ENCODE data around the gene UBA7. TPM values are rescaled to one million over a fixed set of nuclear protein-coding genes. Genes with fewer than 3 reads are reported as not detected.

UBA7 gene, protein sequence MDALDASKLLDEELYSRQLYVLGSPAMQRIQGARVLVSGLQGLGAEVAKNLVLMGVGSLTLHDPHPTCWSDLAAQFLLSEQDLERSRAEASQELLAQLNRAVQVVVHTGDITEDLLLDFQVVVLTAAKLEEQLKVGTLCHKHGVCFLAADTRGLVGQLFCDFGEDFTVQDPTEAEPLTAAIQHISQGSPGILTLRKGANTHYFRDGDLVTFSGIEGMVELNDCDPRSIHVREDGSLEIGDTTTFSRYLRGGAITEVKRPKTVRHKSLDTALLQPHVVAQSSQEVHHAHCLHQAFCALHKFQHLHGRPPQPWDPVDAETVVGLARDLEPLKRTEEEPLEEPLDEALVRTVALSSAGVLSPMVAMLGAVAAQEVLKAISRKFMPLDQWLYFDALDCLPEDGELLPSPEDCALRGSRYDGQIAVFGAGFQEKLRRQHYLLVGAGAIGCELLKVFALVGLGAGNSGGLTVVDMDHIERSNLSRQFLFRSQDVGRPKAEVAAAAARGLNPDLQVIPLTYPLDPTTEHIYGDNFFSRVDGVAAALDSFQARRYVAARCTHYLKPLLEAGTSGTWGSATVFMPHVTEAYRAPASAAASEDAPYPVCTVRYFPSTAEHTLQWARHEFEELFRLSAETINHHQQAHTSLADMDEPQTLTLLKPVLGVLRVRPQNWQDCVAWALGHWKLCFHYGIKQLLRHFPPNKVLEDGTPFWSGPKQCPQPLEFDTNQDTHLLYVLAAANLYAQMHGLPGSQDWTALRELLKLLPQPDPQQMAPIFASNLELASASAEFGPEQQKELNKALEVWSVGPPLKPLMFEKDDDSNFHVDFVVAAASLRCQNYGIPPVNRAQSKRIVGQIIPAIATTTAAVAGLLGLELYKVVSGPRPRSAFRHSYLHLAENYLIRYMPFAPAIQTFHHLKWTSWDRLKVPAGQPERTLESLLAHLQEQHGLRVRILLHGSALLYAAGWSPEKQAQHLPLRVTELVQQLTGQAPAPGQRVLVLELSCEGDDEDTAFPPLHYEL
- total RNA-seq (2021; fragmentation: NEBNext Ultra II Directional; extraction: Animal tissue kit (Norgen Biotek cat#: 25700)) (0.34 and 1.9 TPM in 2 replicates), polyA plus RNA-seq (2011; rRNA removed) (0.65 and 1.8 TPM in 2 replicates), polyA minus RNA-seq (2011; rRNA and poly(A)+ RNA removed) (1.3 TPM in 1 of 2 replicates, not detected in the other)
- 1.6 TPM for polyA plus RNA-seq (2011; cell fraction: cytosol; rRNA removed)
- polyA plus RNA-seq (2011; cell fraction: nucleus; rRNA removed), result 8.9 TPM
- 0.66 to 1.4 TPM (median 0.97 TPM) in 4 replicates for polyA plus RNA-seq (2012, experiment 1 of 2)
- polyA plus RNA-seq (2012, experiment 2 of 2), result 0.46 TPM
- 0.26 TPM for polyA plus RNA-seq (2013, experiment 1 of 2)
- 0.22 TPM for polyA plus RNA-seq (2013, experiment 2 of 2)
- not detected for polyA minus RNA-seq (2011; cell fraction: cytosol; rRNA and poly(A)+ RNA removed)
- 2.8 TPM for polyA minus RNA-seq (2011; cell fraction: nucleus; rRNA and poly(A)+ RNA removed)
- long read RNA-seq, experiment 1, result 0 reads
- long read RNA-seq, experiment 2, partial matches to known transcripts, result 1 of 1 reads
- long read RNA-seq, experiment 2, other reads (novel, unspliced or antisense), result 0 of 1 reads

DNA sequence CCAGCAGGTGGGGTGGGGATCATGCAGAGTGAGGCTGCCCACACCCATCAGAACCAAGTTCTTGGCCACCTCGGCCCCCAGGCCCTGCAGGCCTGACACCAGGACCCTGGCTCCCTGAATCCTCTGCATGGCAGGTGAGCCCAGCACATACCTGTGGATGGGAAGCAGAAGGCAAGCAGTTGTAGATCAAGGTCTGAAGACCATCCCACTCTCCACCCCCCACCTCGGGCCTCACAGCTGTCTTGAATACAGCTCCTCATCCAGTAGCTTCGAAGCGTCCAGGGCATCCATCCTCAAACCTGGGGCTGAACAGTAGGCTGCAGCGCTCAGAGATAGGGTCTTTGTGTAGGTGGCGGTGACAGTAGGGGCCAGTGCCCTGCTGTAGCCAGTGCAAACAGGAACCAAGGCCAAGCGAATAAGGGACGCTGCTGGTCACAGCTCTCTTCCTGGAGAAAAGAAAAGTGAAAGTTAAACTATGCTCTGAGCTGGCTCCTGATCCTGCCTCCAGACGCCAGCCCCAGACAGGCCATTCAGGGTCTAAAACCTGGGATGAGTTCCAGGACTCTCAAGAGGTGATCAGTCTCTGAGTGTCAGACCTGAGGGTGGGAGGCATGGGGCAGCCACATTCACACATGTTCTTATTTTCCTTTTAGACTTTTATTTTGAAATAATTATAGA, at the start of gene UBA7:
TSS of gene UBA7 (minus strand) at position 457 of the 678 bp plus-strand sequence. CDS start at position 291, 166 bp downstream.
- CTCF ChIA-PET (ENCODE audit: partially characterized antibody), result interaction anchor here (0.9 to 17.0 kb wide), 6 partner anchors 7 to 112 kb away, joined by 3 to 266 read pairs (median 10); partner anchors contain the start of gene INKA1
- H3K9ac ChIP-seq (replicated peaks in 1 of 4; ENCODE audit: extremely low read depth in 1 of 4, low read depth in 3 of 4, low read length in 3 of 4), result no peak within 1 kb of the TSS

More for the DNA sequence above, at the start of gene UBA7:
- POLR2A ChIA-PET (ENCODE audit: partially characterized antibody), result no interaction called here
- H3K23ac ChIP-seq (ENCODE audit: insufficient read length), result no peak within 1 kb of the TSS
- H3K4ac ChIP-seq (replicated peaks; ENCODE audit: insufficient read length, low read depth, low read length), result no peak within 1 kb of the TSS
- no peak within 1 kb of the TSS for H3K14ac ChIP-seq (ENCODE audit: insufficient read length)
- H3K4me3 ChIP-seq (ENCODE audit: extremely low read depth in 1 of 4, insufficient read depth in 2 of 4, low read depth in 3 of 4, low read length in 4 of 4), result no peak within 1 kb of the TSS
- no peaks in the 10 kb centered on the region for H3K23me2 ChIP-seq (ENCODE audit: low read depth, low read length)
- H4K20me1 ChIP-seq (replicated peaks in 1 of 2; ENCODE audit: control insufficient read depth in 1 of 2, insufficient read depth in 2 of 2, low read length in 2 of 2), result no peaks in the 10 kb centered on the region
- H3K9me3 ChIP-seq (ENCODE audit: insufficient read depth in 2 of 2, low read depth in 1 of 2, low read length in 1 of 2), result no peaks in the 10 kb centered on the region
- no peak within 1 kb of the TSS for H3K4me2 ChIP-seq (ENCODE audit: insufficient read depth in 1 of 2, low read depth in 2 of 2, low read length in 2 of 2)
- no peak within 1 kb of the TSS for H2AK5ac ChIP-seq (ENCODE audit: low read depth, low read length)
- no peak within 1 kb of the TSS for H3K18ac ChIP-seq (ENCODE audit: extremely low read depth, low read length)
- H2BK15ac ChIP-seq (ENCODE audit: low read length), result no peak within 1 kb of the TSS
- DNase-seq (ENCODE audit: low read depth in 1 of 2, low spot score in 2 of 2) (no peak), FAIRE-seq (no peak)
- no peak within 1 kb of the TSS for H4K5ac ChIP-seq (ENCODE audit: insufficient read length, low read depth, low read length)
- H3K27ac ChIP-seq (ENCODE audit: low read depth, low read length), result no peak within 1 kb of the TSS
- H2AFZ ChIP-seq (ENCODE audit: low read length), result 0 out of 2 replicates have a peak within 1 kb of the TSS, but pooled peaks have one; percentile 0
- no peaks in the 10 kb centered on the region; the same call in 1 of the 2 replicates for H3K79me1 ChIP-seq (ENCODE audit: low read depth, low read length)
- peaks cover 0 to 3% (median 0%) of the 10 kb centered on the region in 4 experiments; a peak in 1 of 7 replicates for H3K27me3 ChIP-seq (replicated peaks in 1 of 4; ENCODE audit: control insufficient read depth in 3 of 4, extremely low read depth in 1 of 4, insufficient read depth in 3 of 4, low read length in 3 of 4)
- no peak within 1 kb of the TSS for H3K56ac ChIP-seq (replicated peaks; ENCODE audit: insufficient read length, low read depth, low read length)
- no peak within 1 kb of the TSS for H2BK5ac ChIP-seq (ENCODE audit: low read depth, low read length)
- H2BK120ac ChIP-seq (replicated peaks; ENCODE audit: low read depth, low read length), result no peak within 1 kb of the TSS
- H4K91ac ChIP-seq (replicated peaks; ENCODE audit: insufficient read length, low read length), result no peak within 1 kb of the TSS
- H3K36me3 ChIP-seq (ENCODE audit: control insufficient read depth in 2 of 4, insufficient read depth in 4 of 4, low read length in 3 of 4), result no peaks in the 10 kb centered on the region
- H4K8ac ChIP-seq (ENCODE audit: extremely low read depth, insufficient read depth, low read length), result peak within 1 kb of the TSS; percentile 29; the same call in 1 of the 2 replicates
- H3K79me2 ChIP-seq (ENCODE audit: control insufficient read depth in 1 of 2, insufficient read depth in 2 of 2, low read length in 2 of 2), result no peaks in the 10 kb centered on the region
- no peaks in the 10 kb centered on the region for H3K4me1 ChIP-seq (replicated peaks in 1 of 4; ENCODE audit: control insufficient read depth in 3 of 4, insufficient read depth in 4 of 4, low read length in 3 of 4)
- H2BK12ac ChIP-seq (ENCODE audit: low read depth, low read length), result 0 out of 2 replicates have a peak within 1 kb of the TSS, but pooled peaks have one; percentile 39
- 89% methylated on average over 9 of the region's 9 CpGs; no CpG with 5 or more reads in 1 of the 2 experiments for WGBS, 2 experiments (ENCODE audit: extremely low coverage in 1 of 2, insufficient coverage in 1 of 2, insufficient read length in 1 of 2, insufficient replicate concordance in 2 of 2, low coverage in 1 of 2, low lambda C conversion rate in 2 of 2, missing lambda C conversion rate in 1 of 2)
- H2BK20ac ChIP-seq (ENCODE audit: low read length), result no peak within 1 kb of the TSS
- TF ChIP-seq EZH2 (IDR thresholded peaks at IDR 0.05; ENCODE audit: low read depth, low read length, severe bottlenecking), result no peak
- no peak for TF ChIP-seq FOSL1 (IDR thresholded peaks at IDR 0.05; ENCODE audit: insufficient read depth, low read depth, low read length)
